ENCODE measurements around the gene PIP5K1C. TPM values are rescaled to one million over a fixed set of nuclear protein-coding genes. Genes with fewer than 3 reads are reported as not detected.

Gene PIP5K1C
- total RNA-seq, 1 experiment from 2014 or later, result 24.5 TPM

GRCh38 chr19:3642296-3642695 is 58.0 kb downstream of the PIP5K1C start:
- Histone ChIP-seq H3K4me3 (ENCODE audit: low read depth, low read length) (no peak overlapping the region), H3K4me1 (no peaks in the 10 kb centered on the region), H3K9me3 (no peaks in the 10 kb centered on the region), H3K27me3 (replicated peaks; ENCODE audit: control insufficient read depth, insufficient read depth, low read length) (no peaks in the 10 kb centered on the region), H3K36me3 (ENCODE audit: control insufficient read depth, insufficient read depth, low read length) (no peaks in the 10 kb centered on the region)
- Mint-ChIP-seq H3K4me3 (ENCODE audit: unreplicated experiment) (no peak overlapping the region), H3K27ac (ENCODE audit: unreplicated experiment) (no peak overlapping the region), H3K27me3 (ENCODE audit: insufficient read depth, unreplicated experiment) (no peaks in the 10 kb centered on the region), H3K36me3 (ENCODE audit: insufficient read depth, unreplicated experiment) (peaks cover 17% of the 10 kb centered on the region), H3K4me1 (ENCODE audit: low read depth, unreplicated experiment) (no peaks in the 10 kb centered on the region), H3K9me3 (ENCODE audit: unreplicated experiment) (no peaks in the 10 kb centered on the region)
- TF ChIP-seq, protein P1, sequence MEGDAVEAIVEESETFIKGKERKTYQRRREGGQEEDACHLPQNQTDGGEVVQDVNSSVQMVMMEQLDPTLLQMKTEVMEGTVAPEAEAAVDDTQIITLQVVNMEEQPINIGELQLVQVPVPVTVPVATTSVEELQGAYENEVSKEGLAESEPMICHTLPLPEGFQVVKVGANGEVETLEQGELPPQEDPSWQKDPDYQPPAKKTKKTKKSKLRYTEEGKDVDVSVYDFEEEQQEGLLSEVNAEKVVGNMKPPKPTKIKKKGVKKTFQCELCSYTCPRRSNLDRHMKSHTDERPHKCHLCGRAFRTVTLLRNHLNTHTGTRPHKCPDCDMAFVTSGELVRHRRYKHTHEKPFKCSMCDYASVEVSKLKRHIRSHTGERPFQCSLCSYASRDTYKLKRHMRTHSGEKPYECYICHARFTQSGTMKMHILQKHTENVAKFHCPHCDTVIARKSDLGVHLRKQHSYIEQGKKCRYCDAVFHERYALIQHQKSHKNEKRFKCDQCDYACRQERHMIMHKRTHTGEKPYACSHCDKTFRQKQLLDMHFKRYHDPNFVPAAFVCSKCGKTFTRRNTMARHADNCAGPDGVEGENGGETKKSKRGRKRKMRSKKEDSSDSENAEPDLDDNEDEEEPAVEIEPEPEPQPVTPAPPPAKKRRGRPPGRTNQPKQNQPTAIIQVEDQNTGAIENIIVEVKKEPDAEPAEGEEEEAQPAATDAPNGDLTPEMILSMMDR (IDR thresholded peaks at IDR 0.05; ENCODE audit: insufficient read depth in 1 of 2, low read depth in 1 of 2, low read length in 1 of 2, severe bottlenecking in 1 of 2, unreplicated experiment in 1 of 2), result no peak
- no peak for DNase-seq
- intact Hi-C loops (cut with micrococcal nuclease; ENCODE audit: unreplicated experiment), result no loop called here
- POLR2A ChIA-PET, result no interaction called here
- CTCF ChIA-PET, result no interaction called here
- no TSS peak for BruUV-seq (replicated peaks)

- no peaks in the 10 kb centered on the region for H3K9me3 ChIP-seq
- DNase-seq, result no peak
- Mint-ChIP-seq H3K4me3 (ENCODE audit: unreplicated experiment) (no peak overlapping the region), H3K27me3 (ENCODE audit: insufficient read depth, unreplicated experiment) (no peaks in the 10 kb centered on the region), H3K9me3 (ENCODE audit: unreplicated experiment) (no peaks in the 10 kb centered on the region), H3K4me1 (ENCODE audit: low read depth, unreplicated experiment) (no peaks in the 10 kb centered on the region), H3K36me3 (ENCODE audit: insufficient read depth, unreplicated experiment) (peaks cover 15% of the 10 kb centered on the region), H3K27ac (ENCODE audit: unreplicated experiment) (no peak overlapping the region)
- intact Hi-C loops (cut with micrococcal nuclease; ENCODE audit: unreplicated experiment), result no loop called here
- H3K36me3 ChIP-seq (ENCODE audit: control insufficient read depth, insufficient read depth, low read length), result no peaks in the 10 kb centered on the region
- TF ChIP-seq, protein P1 (IDR thresholded peaks at IDR 0.05; ENCODE audit: insufficient read depth in 1 of 2, low read depth in 1 of 2, low read length in 1 of 2, severe bottlenecking in 1 of 2, unreplicated experiment in 1 of 2), result no peak
- no peak overlapping the region for H3K4me3 ChIP-seq (ENCODE audit: low read depth, low read length)
- CTCF ChIA-PET, result no interaction called here
- no peaks in the 10 kb centered on the region for H3K4me1 ChIP-seq
- BruUV-seq (replicated peaks), result no TSS peak
- no peaks in the 10 kb centered on the region for H3K27me3 ChIP-seq (replicated peaks; ENCODE audit: control insufficient read depth, insufficient read depth, low read length)
- POLR2A ChIA-PET, result no interaction called here
Measured at GRCh38 chr19:3641515-3642269, 58.6 kb downstream of the PIP5K1C start.

GRCh38 chr19:3639479-3639878 is 60.8 kb downstream of the PIP5K1C start:
- BruUV-seq (replicated peaks), result no TSS peak
- intact Hi-C loops (cut with micrococcal nuclease; ENCODE audit: unreplicated experiment), result no loop called here
- no peaks in the 10 kb centered on the region for H3K9me3 Mint-ChIP-seq (ENCODE audit: unreplicated experiment)
- ChIA-PET CTCF (no interaction called here), POLR2A (no interaction called here)
- Histone ChIP-seq H3K4me1 (no peaks in the 10 kb centered on the region), H3K9me3 (no peaks in the 10 kb centered on the region), H3K4me3 (ENCODE audit: low read depth, low read length) (no peak overlapping the region), H3K27me3 (replicated peaks; ENCODE audit: control insufficient read depth, insufficient read depth, low read length) (no peaks in the 10 kb centered on the region), H3K36me3 (ENCODE audit: control insufficient read depth, insufficient read depth, low read length) (no peaks in the 10 kb centered on the region)
- H3K27ac Mint-ChIP-seq (ENCODE audit: unreplicated experiment), result no peak overlapping the region
- TF ChIP-seq, protein P1 (IDR thresholded peaks at IDR 0.05; ENCODE audit: insufficient read depth in 1 of 2, low read depth in 1 of 2, low read length in 1 of 2, severe bottlenecking in 1 of 2, unreplicated experiment in 1 of 2), result no peak
- H3K4me1 Mint-ChIP-seq (ENCODE audit: low read depth, unreplicated experiment), result no peaks in the 10 kb centered on the region
- no peaks in the 10 kb centered on the region for H3K27me3 Mint-ChIP-seq (ENCODE audit: insufficient read depth, unreplicated experiment)
- no peak overlapping the region for H3K4me3 Mint-ChIP-seq (ENCODE audit: unreplicated experiment)
- no peak for DNase-seq
- H3K36me3 Mint-ChIP-seq (ENCODE audit: insufficient read depth, unreplicated experiment), result peaks cover 12% of the 10 kb centered on the region
